ENCODE measurements around the gene TRIM64C. TPM values are rescaled to one million over a fixed set of nuclear protein-coding genes. Genes with fewer than 3 reads are reported as not detected.

TRIM64C gene, protein sequence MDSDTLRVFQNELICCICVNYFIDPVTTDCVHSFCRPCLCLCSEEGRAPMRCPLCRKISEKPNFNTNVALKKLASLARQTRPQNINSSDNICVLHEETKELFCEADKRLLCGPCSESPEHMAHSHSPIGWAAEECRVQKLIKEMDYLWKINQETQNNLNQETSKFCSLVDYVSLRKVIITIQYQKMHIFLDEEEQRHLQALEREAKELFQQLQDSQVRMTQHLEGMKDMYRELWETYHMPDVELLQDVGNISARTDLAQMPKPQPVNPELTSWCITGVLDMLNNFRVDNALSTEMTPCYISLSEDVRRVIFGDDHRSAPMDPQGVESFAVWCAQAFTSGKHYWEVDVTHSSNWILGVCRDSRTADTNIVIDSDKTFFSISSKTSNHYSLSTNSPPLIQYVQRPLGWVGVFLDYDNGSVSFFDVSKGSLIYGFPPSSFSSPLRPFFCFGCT
- not detected in 5 replicates for total RNA-seq (2022; extraction: Qiagen RNA extraction)

GRCh38 chr11:49059012-49059411 lies at the start of gene TRIM64C:
TRIM64C (minus strand) TSS chr11:49059112; CDS start chr11:49059112, 0 bp downstream.

DNA sequence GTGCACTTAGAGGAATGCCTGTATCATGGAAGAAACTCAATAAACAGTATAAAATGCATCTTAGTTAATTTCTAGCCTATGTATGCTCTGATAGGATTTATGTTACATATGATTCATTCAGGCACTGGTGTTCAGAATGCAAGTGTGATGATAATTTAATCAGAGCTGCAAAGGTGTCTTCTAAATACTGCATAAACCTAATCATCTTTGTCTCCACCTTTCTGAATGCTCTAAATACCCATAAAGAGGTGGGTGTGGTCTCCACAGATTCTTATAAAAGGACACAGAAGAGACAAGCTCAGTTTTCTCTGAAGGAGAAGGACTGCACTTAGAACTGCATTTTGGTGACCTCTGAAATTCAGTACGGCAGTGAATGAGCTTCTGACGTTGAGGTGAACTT lies 30.4 kb downstream of the TRIM64C start, which contains the start of gene TRIM49B:
Gene TRIM49B (plus strand): TSS at position 301 of the 400 bp plus-strand sequence. CDS start 2,777 bp downstream, outside the sequence.

Other genes with a start within 250 kb of the TRIM64C start
- not detected in 5 replicates for gene TRIM51G, start 75.2 kb downstream of the TRIM64C start, total RNA-seq (2022; extraction: Qiagen RNA extraction)
- gene TRIM49B, start 30.3 kb downstream of the TRIM64C start, total RNA-seq (2022; extraction: Qiagen RNA extraction) = 0.06 TPM in 3 of 5 replicates, not detected in the others
- gene FOLH1, start 149.5 kb upstream of the TRIM64C start, total RNA-seq (2022; extraction: Qiagen RNA extraction) = not detected in 5 replicates

All from A549 treated with Hydrocortisone at 1 μM for 4 hours (cell line).